GM19035 (cell line): ENCODE data around the gene CREG2.
"Not testable (repeated sequence)": the region's sequence is repeated elsewhere in the genome, so short reads cannot be mapped to it uniquely, and the experiment has no call there.

Experiments
- ATAC-seq: cut with Tn5 transposase; IDR thresholded peaks from one replicate; pipeline ENCODE4 v1.9.1; 2021; ENCODE audit not compliant: unreplicated experiment

Gene CREG2

DNA sequence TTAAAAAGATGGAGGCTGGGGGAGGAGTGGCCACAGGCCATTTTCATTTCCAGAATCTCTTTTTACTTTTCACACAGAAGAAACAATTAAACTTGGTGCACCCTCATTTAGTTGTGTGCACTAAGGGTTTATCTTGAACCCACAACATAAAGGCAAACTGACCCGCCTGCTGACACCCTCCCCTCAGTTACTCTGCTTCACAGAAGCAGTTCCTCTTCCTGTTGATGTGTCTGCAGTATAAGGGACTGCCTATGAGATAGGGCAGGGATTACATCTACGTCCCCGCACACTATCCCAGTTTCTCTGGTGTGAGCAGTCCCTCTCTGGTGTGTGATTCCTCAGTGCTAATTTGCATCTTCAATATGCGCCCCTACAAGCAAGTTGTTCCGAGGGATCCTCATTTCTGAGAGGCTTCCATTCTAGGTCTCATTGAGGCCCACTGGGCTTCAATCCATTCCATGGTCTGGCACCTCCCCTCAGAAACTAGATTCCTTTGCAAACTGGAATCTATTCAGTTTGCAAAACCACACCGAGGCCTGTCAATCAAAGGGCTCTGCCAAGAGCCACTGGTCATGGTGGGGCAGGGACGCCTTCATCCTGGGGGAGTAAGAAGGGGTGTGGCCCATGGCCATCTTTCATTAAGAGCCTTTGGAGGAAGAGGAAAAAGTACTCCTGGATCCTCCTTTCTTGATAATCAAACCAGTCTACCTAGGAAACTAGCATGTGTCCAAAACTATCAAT is 12.3 kb downstream of the CREG2 start:
- no peak for ATAC-seq

DNA sequence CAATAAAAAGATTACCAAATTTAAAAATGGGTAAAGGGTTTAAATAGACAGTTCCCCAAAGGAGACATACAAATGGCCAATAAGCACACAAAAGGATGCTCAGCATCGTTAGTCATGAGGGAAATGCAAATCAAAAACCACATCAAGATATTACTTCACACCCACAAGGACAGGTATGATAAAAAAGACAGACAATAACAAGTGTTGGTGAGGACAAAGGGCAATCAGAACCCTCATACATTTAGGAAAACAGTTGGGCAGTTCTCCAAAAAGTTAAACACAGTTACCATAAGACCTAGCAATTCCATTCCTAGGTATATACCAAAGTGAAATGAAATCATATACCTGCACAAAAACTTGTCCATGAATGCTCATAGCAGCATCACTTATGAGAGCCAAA is 14.5 kb downstream of the CREG2 start:
- ATAC-seq, result no peak

DNA sequence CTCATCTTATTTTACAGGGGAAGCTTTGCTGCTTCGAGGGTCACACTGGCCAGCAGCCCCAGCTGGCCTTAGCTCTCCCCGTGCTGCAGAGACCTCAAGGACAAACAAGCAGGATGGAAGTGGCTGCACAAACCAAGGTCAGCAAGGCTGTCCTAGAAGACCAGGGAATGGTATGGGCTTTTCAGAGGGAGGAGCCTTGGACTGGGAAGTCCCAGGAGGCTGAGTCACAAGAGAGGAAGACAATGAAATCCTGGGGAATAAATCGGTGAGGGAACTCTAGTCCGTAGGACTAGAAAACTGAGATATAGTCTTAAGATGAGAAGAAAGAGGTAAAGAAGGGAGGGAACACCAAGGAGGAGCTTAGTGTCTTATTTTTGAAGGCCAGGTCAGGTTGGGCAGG is 15.7 kb downstream of the CREG2 start:
- no peak for ATAC-seq

DNA sequence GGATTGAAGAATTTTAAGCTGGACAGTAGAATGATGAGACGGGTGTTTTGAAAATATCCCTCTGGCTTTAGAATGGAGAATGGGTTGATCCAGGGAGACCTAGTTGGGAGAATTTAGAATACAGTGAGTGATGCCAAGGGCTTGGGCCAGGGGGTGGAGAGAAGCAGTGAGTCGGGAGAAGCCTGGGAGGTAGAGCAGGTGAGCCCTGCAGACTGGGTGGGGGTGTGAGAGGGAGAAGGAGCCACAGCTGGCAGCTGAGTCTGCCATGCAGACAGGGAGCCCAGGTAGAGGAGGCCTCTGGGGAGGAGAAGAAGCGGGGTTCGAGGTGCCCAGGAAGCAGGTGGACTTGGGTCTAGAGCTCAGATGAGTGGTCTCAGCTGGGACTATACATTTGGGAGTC is 18.2 kb downstream of the CREG2 start:
- ATAC-seq, result no peak

DNA sequence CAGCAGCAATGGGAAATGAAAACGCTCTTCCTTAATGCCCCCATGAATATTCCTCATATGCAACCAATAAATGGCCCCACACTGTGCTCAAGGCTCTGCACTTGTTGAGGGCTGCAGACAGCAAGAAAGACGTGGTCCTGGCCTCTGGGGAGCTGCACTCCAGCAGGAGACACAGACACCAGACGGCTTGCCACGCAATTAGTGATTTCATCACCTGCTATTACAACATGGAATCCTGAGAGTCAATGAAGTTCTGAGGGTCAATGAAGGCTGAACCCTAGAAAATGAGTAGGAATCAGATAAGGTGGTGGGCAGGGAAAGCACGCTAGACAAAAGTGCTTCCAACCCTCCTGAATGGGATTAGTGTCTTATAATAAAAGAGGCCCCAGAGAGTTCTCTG is 18.9 kb downstream of the CREG2 start:
- no peak for ATAC-seq

DNA sequence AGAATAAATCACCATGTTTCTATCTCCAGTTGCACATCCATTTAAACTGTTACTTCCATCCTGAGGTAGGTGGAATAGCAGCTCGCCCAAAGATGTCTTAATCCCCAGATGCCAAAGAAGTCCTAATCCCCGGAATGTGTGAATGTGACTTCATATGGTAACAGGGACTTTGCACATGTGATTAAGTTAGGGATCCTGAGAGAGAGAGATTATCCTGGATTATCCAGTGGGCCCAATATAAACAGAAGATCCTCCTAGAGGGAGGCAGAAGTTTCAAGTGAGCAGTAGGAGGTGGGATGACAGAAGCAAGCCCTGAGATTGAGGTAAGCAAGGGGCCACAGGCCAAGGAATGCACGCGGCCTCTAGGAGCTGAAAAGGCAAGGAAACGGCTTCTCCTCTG is 19.8 kb downstream of the CREG2 start:
- ATAC-seq, result no peak

DNA sequence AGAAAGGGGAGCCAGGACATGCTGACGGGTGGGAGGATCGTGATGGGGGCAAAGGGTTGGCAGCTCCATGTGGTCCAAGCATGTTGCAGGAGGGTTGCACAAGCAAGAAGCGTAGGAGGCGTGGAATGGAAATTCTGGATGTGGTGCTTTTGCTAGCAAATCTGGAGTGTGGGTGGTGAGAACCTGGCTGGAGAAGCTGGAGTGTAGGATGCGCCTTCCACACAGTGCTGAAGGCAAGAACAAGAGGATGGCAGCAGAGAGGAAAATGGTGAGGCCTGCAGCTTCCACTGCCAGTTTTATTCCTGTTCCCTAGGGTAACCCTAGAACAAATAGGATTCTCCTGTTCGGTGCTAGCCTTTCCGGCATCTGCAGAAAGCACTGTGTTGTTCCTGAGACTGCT is 22.4 kb downstream of the CREG2 start:
- ATAC-seq, result no peak

DNA sequence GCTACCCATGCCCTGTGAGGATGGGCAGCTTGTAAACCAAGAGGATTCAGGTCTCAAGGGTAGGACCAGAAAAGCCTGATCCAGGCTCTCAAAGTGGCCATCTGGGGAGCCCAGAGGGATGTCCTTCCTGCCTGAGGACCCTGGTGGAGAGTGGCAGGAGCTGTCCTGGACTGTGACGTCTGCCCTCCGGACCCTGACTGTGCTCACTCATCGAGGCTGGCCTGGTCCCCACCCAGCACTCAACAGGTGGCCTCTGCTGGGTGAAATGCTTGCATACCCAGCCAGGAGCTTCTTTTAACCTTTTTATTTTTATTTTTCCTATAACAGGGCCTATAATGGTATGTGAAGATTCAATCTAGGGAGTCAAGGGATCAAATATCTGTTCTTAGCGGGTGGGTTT is 24.5 kb downstream of the CREG2 start:
- no peak for ATAC-seq

DNA sequence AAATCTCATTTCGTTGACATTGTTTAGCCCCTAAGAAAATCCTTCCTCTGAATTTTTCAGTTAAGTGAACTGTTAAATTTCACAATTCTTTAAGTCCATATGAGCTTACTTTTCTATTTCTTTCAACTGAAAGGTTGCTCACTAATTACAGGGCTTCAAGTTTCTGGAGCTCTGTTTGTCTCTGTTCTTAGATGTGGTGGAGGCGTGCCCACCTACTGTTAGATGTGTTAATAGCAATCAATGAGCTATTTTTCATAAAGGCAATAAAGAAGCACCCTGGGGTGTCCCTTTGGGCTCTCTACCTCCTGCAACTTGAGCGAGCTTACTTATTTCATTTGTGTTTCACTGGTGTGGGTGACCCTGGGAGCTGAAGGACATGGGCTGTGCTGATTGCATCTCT is 25.0 kb downstream of the CREG2 start:
- no peak for ATAC-seq

DNA sequence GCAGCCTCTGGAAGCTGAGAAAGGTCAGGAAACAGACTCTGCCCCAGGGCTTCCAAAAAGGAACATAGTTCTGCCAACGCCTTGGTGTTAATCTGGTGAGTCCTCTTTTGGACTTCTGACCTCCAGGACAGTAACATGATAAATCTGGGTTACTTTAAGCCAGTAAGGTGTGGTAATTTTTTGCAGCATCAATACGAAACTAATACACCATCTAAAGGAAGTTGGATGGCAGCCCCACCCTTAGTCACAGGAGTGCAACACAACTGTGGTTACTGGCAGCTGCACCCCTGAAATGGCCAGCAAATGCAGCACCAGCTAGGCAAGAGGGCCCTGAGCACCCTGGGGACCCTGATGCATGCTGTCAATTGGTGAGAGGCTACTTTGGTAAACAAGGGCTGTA is 25.8 kb downstream of the CREG2 start:
- ATAC-seq, result no peak

DNA sequence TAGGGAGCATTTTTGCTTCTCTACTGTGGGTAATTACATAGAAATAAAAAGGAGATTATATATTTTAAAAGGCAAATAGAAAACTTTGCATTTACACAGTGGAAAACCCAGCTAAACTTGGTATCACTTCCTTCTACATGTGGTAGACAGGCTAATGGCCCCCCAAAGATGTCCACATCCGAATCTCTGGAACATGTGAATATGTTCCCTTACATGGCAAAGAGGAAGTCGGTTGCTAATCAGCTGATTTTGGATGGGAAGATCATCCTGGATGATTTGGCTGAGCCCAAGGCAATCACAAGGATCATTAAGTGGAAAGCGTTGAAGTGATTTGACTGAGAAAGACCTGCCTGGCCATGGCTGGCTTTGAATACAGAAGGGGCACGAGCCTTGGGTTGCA is 26.2 kb downstream of the CREG2 start:
- no peak for ATAC-seq

DNA sequence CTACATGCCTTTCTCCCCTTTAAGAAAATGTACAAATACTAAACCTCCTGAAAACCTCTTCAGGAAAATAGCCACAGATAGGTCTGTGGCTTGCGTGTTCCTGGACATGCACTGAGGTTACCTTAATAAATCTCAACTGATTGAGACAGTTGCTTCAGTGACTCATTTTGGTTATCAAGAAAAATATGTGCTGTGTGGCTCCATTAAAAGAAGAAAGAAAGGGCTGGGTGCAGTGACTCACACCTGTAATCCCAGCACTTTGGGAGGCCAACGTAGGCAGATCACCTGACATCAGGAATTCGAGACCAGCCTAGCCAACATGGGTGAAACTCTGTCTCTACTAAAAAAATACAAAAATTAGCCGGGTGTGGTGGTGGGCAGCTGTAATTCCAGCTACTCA is 27.1 kb downstream of the CREG2 start:
- no peak for ATAC-seq

DNA sequence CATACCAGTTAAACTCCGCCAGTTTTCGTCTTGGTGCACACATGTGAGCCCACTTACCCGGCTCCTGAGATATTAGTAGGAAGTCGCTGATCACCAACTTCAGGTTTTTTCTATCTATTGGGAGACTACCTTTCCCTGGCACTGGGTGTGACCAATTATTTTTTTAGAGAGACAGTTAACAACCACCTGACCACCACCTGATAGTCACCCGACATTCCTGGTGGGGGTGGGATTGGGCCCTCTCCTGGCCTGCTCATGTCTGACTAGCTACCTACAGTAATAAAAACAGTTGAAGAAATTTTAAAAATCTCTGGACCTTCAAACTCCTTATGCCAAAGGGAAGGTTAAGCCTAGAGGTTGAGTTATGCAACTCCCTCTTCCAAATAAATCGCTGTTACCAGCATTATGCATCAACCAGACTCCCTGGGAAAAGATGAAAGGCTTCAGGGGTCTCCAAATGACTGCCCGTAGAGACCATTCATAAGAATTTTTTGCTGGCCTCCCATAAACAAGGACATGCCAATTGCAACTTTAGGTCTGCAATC is 27.8 kb downstream of the CREG2 start:
- ATAC-seq, result no peak

DNA sequence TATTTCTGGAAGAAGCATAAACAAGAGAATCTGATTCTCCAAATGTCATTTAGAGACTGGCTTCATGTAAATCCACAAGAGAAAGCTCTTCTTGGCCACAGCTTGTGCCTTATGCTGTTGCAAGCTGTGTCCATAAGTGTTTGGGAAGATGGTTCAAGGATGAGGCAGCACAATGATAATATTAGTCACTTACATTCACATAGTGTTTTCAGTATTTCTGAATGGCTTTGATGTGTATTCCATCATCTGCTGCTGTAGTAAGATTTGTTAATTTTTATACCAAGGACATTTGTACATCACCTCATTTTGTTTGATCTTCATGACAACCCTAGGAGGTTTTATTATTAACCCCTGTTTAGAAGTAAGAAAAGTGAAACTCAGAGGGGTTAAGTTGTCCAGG is 29.9 kb downstream of the CREG2 start:
- no peak for ATAC-seq

DNA sequence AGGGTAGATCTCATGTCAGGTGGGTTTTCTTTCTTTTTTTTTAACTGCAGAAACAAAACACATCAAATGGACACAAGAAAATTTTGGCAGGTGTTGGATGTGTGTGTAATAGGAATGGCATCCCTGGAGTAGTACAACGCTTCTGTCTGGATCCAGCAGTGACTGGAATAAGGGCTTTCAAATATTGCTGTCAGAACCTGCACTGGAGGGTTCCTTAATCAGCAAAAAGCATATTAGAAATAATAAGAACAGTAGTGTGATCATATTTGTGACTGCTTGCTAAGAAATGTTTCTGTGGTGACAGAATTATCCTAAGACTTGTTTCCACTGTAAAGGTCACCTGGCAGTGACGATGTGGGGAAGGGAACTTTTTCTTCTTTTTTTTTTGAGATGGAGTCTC is 30.8 kb downstream of the CREG2 start:
- ATAC-seq, result no peak

DNA sequence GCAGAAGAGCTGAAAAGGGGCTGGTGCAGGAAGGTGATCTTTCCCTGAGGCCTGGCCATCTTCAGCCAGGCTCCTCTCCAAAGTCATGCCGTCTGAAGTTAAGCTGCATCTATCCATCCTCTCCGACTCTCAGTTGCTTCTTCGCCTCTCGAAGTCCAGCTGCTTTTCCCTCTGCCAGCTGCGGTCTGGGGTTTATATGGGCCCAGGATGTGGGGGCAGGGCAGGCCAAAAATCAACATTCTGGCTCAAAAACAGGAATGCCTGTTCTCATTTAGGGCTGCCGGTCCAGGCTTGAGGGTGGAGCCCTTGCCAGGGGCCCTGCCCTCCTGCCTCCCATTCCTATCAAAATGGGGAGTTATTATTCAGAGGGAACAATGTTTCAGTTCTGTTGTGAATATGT is 31.2 kb downstream of the CREG2 start:
- ATAC-seq, result no peak

DNA sequence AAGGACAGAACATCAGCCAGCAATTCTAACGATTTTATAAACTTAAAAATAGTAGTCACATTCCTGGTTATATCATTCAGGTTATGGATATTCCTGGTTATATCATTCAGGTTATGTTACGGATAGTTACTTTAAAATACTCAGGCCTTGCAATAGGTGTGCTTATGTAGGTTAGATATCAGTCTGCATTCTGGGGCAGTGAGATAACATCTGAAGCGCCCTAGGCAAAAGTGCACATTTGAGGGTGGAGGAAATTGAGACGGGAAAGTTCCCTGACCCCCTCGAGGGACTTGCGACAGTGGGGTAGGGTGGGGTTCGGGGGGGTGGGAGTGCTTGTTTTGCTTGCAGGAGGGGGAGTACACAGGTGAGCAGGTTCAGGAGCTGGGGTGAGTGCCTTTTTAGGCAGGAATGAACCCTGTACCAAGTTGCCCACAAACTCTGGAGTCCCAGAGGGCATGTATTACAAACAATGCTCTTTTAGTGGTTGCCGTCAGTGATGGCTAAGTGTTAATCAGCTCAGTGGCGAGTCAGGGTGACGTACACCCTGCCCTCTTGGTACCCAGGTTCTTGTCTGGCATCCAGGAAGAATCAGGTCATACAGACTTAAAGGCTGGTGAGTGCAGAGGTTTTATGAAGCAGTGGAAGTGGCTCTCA is 31.8 kb downstream of the CREG2 start:
- no peak for ATAC-seq

DNA sequence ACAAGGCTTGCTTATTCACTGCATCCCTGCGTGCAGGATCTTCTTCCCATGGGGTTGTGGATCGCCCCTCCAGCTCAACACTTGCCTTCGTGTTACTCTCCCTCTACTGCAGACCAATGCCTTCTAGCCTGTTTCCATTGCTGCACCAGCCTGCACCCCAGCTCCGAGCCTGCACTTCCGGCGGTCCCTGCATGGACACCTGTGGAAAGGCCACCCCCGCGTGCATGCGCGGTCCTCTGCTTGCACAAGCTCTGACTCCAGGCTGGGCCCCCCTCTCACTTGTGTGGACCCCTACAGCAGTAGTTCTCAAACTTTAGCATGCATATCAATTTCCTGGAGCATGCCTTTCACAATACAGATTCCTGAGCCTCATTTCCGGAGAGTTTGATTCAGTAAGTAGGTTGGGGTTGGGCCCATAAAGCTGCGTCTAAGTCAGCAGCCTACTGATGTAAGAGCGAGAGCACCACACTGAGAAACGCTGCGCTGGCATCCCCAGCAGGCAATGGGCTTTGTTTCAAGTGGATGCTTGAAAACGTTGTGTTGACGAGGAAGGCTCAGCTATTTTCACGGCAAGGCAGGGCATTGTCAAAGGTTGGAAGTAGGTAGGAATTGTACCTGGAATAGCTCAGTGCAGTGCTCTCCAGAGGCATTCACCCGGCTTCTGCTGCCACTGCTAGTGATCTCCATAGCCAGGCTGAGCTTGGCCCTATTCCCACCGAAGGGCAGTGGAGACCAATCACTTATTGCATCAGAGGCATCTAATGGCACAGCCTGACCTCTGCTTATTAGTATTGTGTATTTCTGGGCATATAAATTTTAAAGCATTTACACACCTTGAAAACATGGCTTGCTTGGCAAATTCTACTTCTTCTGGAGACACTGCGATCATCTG is 32.6 kb downstream of the CREG2 start:
- no peak for ATAC-seq

DNA sequence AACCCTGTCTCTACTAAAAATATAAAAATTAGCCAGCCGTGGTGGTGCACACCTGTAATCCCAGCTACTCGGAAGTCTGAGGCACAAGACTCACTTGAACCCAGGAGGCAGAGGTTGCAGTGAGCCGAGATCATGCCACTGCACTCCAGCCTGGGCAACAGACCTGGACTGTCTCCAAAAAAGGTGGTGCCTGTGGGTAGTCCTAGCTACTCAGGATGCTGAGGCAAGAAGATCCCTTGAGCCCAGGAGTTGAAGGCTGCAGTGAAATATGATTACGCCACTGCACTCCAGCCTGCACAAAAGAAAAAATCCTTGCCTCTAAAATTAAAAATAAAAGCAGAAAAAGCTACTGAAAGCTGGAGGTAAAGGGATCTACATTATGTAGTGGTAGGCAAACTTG is 34.7 kb downstream of the CREG2 start:
- not testable (repeated sequence) for ATAC-seq

DNA sequence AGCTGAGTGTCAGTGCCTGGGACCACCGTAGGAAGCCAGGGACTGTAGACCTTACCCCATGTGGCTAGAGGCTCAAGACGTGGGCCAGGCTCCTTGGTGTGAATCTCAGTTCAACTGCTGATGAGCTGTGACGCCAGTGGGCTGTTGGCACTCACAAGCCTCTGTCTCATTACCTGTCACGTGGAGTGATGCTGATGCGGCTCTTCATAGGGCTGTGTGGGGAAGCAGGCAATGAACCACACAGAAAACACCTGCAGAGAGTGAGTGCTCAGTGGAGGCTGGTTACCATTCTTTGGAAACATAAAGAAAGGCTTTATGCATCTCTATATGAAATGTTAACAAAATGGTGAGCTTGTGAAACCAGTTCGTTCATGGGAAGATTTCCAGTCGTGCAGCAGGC is 36.1 kb downstream of the CREG2 start:
- no peak for ATAC-seq

DNA sequence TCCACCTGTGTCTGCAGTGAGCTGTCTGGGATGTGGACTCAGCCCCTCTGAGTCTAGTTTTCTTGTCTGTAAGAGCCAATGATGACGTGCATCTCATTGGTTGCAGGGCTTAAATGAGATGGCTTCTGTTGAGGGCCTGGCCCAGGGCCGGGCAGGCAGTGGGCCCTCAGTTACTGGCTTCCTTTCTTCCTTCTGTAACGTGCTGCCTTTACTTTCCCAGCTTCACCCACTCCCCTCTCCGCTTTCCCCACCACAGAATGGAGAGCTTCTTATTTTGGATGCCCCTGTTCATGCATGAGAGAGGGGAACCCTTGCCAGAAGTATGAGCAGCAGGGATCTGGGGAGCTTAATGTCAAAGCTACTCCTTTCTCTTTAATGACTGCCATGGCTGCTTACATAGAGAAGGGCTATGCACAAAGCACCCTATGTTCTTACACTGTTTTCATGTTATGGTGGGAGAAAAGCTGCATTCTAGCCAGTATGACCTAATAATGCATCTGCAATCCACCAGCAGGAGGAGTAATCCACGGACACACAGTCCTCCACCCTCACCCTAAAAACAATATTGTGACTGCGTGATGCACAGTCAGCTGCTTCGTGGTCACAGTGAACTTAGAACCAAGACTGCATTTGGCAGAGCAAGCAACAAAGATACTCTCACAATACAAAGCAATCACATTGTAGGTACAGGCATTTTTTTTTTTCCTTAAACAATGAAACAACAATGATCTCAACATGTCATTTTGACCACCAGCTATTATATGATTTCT is 37.2 kb downstream of the CREG2 start:
- ATAC-seq, result no peak
